Measurements from ENCODE around the gene SLC16A3. TPM values are rescaled to one million over a fixed set of nuclear protein-coding genes. Genes with fewer than 3 reads are reported as not detected.

SLC16A3 gene
- total and polyA plus RNA-seq, 11 donors, result 6.5 to 56.0 (median 12.9) TPM

GRCh38 chr17:82269138-82269881, 40.5 kb downstream of the SLC16A3 start:
- H3K4me1 ChIP-seq, result peaks cover 12 to 82% (median 73%) of the 10 kb centered on the region in 12 donors
- TF ChIP-seq POLR2A (IDR thresholded peaks at IDR 0.05) (no peak), CTCF (IDR thresholded peaks at IDR 0.05) (no peak)
- no peaks in the 10 kb centered on the region for H3K9me3 ChIP-seq
- peak overlapping the region in 4 of 12 donors; percentile 14 to 90 (median 84) for H3K27ac ChIP-seq
- DNase-seq (peak in 1 of 5 donors; percentile 31), ATAC-seq (no peak)
- intact Hi-C loops (cut with DNase I), result no loop called here
- H3K4me3 ChIP-seq, result no peak overlapping the region
- WGBS, 4 donors, result 62 to 71% (median 67%) methylated on average over 9 to 10 of the region's 10 CpGs
- peaks cover under 1 to 72% (median 36%) of the 10 kb centered on the region in 9 donors for H3K36me3 ChIP-seq
- no peaks in the 10 kb centered on the region for H3K27me3 ChIP-seq

GRCh38 chr17:82269882-82270500, 41.1 kb downstream of the SLC16A3 start:
- peaks cover 12 to 84% (median 73%) of the 10 kb centered on the region in 12 donors for H3K4me1 ChIP-seq
- peaks cover 0 to 65% (median 29%) of the 10 kb centered on the region in 9 donors for H3K36me3 ChIP-seq
- TF ChIP-seq CTCF (IDR thresholded peaks at IDR 0.05), result no peak
- TF ChIP-seq POLR2A (IDR thresholded peaks at IDR 0.05), result no peak
- H3K27me3 ChIP-seq, result no peaks in the 10 kb centered on the region
- WGBS, 4 donors, result 76 to 91% (median 81%) methylated on average over 12 to 13 of the region's 13 CpGs
- no peak overlapping the region for H3K4me3 ChIP-seq
- intact Hi-C loops (cut with DNase I), result loop anchor here in 4 of 10 donors (2.0 to 5.0 kb wide), 3 partner anchors 13 to 58 kb away; partner anchors contain the start of gene CCDC57 (in 1 of the 4)
- DNase-seq, result peak in 1 of 5 donors; percentile 38
- ATAC-seq, result no peak
- H3K27ac ChIP-seq, result peak overlapping the region in 3 of 12 donors; percentile 14 to 90 (median 86)
- no peaks in the 10 kb centered on the region for H3K9me3 ChIP-seq

- WGBS, 4 donors, result 82 to 88% (median 83%) methylated on average over 12 of the region's 12 CpGs
- Histone ChIP-seq H3K36me3 (peaks cover 0 to 58% (median 22%) of the 10 kb centered on the region in 9 donors), H3K4me1 (peaks cover 12 to 80% (median 73%) of the 10 kb centered on the region in 12 donors), H3K27ac (peak overlapping the region in 1 of 12 donors; percentile 62), H3K4me3 (no peak overlapping the region), H3K9me3 (no peaks in the 10 kb centered on the region), H3K27me3 (no peaks in the 10 kb centered on the region)
- DNase-seq, result peak in 1 of 5 donors; percentile 52
- no peak for TF ChIP-seq CTCF (IDR thresholded peaks at IDR 0.05)
- no peak for TF ChIP-seq POLR2A (IDR thresholded peaks at IDR 0.05)
- ATAC-seq, result no peak
- intact Hi-C loops (cut with DNase I), result loop anchor here in 4 of 10 donors (2.0 to 5.0 kb wide), 3 partner anchors 14 to 58 kb away; partner anchors contain the start of gene CCDC57 (in 1 of the 4)
Measured at GRCh38 chr17:82270651-82271050, 41.8 kb downstream of the SLC16A3 start.

- DNase-seq, result no peak
- H3K4me3 ChIP-seq, result peak overlapping the region in 2 of 12 donors; percentile 16 to 96
Measured at GRCh38 chr17:82271401-82271800, 42.6 kb downstream of the SLC16A3 start.

More at GRCh38 chr17:82271401-82271800, 42.6 kb downstream of the SLC16A3 start:
- intact Hi-C loops (cut with DNase I), result loop anchor here in 4 of 10 donors (2.0 to 5.0 kb wide), 3 partner anchors 15 to 59 kb away; partner anchors contain the start of gene CCDC57 (in 1 of the 4)
- no peaks in the 10 kb centered on the region for H3K9me3 ChIP-seq
- WGBS, 4 donors, result 52 to 71% (median 57%) methylated on average over 2 to 6 of the region's 6 CpGs
- no peaks in the 10 kb centered on the region for H3K27me3 ChIP-seq
- no peak for ATAC-seq
- H3K27ac ChIP-seq, result peak overlapping the region in 2 of 12 donors; percentile 100
- peaks cover 0 to 51% (median 17%) of the 10 kb centered on the region in 9 donors for H3K36me3 ChIP-seq
- H3K4me1 ChIP-seq, result peaks cover 12 to 72% (median 67%) of the 10 kb centered on the region in 12 donors
- TF ChIP-seq POLR2A (IDR thresholded peaks at IDR 0.05) (no peak), CTCF (IDR thresholded peaks at IDR 0.05) (no peak)

Measured in heart left ventricle (tissue), 16 donors.